ENCODE measurements around the gene RALB.

The RALB gene

DNA sequence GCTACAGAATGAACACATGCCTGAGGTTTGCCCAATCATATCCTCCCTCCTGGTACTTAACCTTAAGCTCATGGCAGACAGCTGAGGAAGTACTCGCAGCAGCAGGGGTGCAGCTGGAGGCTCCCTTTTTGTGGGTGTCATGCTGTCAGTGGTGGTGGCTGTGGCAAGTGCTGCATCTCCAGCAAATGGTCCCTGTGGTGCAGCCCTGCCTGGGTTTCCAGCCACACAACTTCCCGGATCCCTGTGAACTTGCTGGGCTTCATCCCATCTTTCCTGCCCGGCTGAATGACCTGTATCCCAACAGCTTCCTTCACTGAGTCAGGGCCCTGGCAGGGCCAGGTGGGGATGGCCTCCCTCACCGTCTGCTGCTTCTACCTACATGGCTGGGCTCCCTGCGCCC is 34.5 kb upstream of the RALB start:
- TF ChIP-seq TCF12 (IDR thresholded peaks at IDR 0.05; ENCODE audit: low read depth) (no peak), TAF1 (IDR thresholded peaks at IDR 0.05; ENCODE audit: low read depth) (no peak), EP300 (IDR thresholded peaks at IDR 0.05; ENCODE audit: borderline replicate concordance) (no peak), ZBTB7A (IDR thresholded peaks at IDR 0.05; ENCODE audit: low read depth) (no peak), NFIC (IDR thresholded peaks at IDR 0.05) (no peak), EGR1 (IDR thresholded peaks at IDR 0.05) (no peak)
- TF ChIP-seq, protein P1, sequence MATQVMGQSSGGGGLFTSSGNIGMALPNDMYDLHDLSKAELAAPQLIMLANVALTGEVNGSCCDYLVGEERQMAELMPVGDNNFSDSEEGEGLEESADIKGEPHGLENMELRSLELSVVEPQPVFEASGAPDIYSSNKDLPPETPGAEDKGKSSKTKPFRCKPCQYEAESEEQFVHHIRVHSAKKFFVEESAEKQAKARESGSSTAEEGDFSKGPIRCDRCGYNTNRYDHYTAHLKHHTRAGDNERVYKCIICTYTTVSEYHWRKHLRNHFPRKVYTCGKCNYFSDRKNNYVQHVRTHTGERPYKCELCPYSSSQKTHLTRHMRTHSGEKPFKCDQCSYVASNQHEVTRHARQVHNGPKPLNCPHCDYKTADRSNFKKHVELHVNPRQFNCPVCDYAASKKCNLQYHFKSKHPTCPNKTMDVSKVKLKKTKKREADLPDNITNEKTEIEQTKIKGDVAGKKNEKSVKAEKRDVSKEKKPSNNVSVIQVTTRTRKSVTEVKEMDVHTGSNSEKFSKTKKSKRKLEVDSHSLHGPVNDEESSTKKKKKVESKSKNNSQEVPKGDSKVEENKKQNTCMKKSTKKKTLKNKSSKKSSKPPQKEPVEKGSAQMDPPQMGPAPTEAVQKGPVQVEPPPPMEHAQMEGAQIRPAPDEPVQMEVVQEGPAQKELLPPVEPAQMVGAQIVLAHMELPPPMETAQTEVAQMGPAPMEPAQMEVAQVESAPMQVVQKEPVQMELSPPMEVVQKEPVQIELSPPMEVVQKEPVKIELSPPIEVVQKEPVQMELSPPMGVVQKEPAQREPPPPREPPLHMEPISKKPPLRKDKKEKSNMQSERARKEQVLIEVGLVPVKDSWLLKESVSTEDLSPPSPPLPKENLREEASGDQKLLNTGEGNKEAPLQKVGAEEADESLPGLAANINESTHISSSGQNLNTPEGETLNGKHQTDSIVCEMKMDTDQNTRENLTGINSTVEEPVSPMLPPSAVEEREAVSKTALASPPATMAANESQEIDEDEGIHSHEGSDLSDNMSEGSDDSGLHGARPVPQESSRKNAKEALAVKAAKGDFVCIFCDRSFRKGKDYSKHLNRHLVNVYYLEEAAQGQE (IDR thresholded peaks at IDR 0.05; ENCODE audit: low read depth) = no peak

DNA sequence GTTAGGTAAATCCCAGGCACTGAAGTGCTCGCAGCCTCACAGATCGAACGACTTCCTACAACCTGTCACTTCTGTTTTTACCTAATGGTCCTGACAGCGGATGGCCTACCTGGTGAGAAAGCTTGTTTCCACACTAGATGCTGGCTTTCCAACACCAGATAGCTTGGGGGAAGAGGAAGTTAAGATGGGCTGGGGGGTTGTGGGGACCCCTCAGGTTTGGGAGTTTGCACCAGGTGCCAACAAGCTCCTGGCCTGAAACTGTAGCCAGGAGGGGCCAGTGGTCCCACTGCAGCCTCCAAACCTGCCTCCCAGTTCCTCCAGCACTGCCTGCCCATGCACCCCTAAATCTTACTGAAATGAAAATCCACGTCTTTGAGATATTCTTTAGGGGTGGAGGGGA is 33.4 kb upstream of the RALB start:
- no peak for TF ChIP-seq NFIC (IDR thresholded peaks at IDR 0.05)
- TF ChIP-seq, protein P1 (IDR thresholded peaks at IDR 0.05; ENCODE audit: low read depth) = no peak
- no peak for TF ChIP-seq CEBPB (IDR thresholded peaks at IDR 0.05)
- TF ChIP-seq EP300 (IDR thresholded peaks at IDR 0.05; ENCODE audit: borderline replicate concordance) = no peak
- TF ChIP-seq, protein P2, sequence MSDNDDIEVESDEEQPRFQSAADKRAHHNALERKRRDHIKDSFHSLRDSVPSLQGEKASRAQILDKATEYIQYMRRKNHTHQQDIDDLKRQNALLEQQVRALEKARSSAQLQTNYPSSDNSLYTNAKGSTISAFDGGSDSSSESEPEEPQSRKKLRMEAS (IDR thresholded peaks at IDR 0.05) = no peak
- no peak for TF ChIP-seq ZBTB7A (IDR thresholded peaks at IDR 0.05; ENCODE audit: low read depth)
- TF ChIP-seq TAF1 (IDR thresholded peaks at IDR 0.05; ENCODE audit: low read depth) = no peak
- TF ChIP-seq TCF12 (IDR thresholded peaks at IDR 0.05; ENCODE audit: low read depth) = no peak
- TF ChIP-seq CREB1 (IDR thresholded peaks at IDR 0.05; ENCODE audit: low read depth) = no peak
- TF ChIP-seq, protein P3, sequence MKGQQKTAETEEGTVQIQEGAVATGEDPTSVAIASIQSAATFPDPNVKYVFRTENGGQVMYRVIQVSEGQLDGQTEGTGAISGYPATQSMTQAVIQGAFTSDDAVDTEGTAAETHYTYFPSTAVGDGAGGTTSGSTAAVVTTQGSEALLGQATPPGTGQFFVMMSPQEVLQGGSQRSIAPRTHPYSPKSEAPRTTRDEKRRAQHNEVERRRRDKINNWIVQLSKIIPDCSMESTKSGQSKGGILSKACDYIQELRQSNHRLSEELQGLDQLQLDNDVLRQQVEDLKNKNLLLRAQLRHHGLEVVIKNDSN (IDR thresholded peaks at IDR 0.05) = no peak
- no peak for TF ChIP-seq RAD21 (IDR thresholded peaks at IDR 0.05; ENCODE audit: low read depth)
- no peak for TF ChIP-seq TEAD4 (IDR thresholded peaks at IDR 0.05)

DNA sequence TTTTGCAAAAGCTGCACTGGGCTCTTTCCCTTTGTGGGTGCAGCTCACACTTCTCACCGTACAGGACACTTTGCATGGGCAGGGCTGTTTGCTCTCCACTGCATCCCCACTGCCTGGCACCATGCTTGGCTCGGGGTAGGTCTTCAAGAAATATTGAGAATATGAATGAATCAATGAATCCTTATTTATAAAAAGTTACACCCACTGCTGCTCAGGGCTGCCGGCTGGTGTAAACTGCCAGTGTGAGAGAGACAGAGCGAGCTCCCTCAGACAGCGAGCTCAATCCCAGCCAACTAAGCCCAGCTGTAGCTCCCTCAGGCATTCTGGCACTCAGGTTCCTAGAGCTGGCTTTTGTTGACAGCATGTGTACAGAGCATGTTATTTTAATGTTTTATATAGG is 32.9 kb upstream of the RALB start:
- no peak for TF ChIP-seq TEAD4 (IDR thresholded peaks at IDR 0.05)
- TF ChIP-seq EGR1 (IDR thresholded peaks at IDR 0.05) = no peak
- TF ChIP-seq TAF1 (IDR thresholded peaks at IDR 0.05; ENCODE audit: low read depth) = no peak
- TF ChIP-seq, protein P2 (IDR thresholded peaks at IDR 0.05) = no peak
- no peak for TF ChIP-seq NFIC (IDR thresholded peaks at IDR 0.05)
- TF ChIP-seq TCF12 (IDR thresholded peaks at IDR 0.05; ENCODE audit: low read depth) = no peak
- no peak for TF ChIP-seq FOXM1 (IDR thresholded peaks at IDR 0.05; ENCODE audit: borderline replicate concordance, low read depth)
- no peak for TF ChIP-seq YY1 (IDR thresholded peaks at IDR 0.05; ENCODE audit: low read depth)
- TF ChIP-seq, protein P3 (IDR thresholded peaks at IDR 0.05) = no peak
- TF ChIP-seq ZBTB7A (IDR thresholded peaks at IDR 0.05; ENCODE audit: low read depth) = no peak
- no peak for TF ChIP-seq RAD21 (IDR thresholded peaks at IDR 0.05; ENCODE audit: low read depth)
- no peak for TF ChIP-seq CEBPB (IDR thresholded peaks at IDR 0.05)

DNA sequence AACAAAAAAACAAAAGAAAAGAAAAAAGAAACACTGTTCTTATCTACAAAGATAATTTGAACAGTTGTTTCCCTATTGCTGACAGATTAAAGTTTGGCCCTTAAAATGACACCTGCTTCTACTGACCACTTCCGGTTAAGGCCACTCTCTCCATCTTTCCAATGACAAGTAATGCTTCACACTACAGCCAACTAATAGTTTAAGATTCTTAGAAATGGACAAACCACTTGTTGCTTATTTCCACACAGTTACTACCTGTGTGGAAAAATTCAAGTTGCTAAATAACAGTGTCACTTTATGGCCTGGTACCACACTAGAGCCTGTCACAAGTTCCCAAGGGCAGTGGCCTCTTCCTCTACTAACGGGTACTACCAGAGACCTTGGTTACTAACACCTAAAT is 31.9 kb upstream of the RALB start:
- TF ChIP-seq, protein P1 (IDR thresholded peaks at IDR 0.05; ENCODE audit: low read depth) = no peak
- TF ChIP-seq FOXM1 (IDR thresholded peaks at IDR 0.05; ENCODE audit: borderline replicate concordance, low read depth) = no peak
- TF ChIP-seq EGR1 (IDR thresholded peaks at IDR 0.05) = no peak

DNA sequence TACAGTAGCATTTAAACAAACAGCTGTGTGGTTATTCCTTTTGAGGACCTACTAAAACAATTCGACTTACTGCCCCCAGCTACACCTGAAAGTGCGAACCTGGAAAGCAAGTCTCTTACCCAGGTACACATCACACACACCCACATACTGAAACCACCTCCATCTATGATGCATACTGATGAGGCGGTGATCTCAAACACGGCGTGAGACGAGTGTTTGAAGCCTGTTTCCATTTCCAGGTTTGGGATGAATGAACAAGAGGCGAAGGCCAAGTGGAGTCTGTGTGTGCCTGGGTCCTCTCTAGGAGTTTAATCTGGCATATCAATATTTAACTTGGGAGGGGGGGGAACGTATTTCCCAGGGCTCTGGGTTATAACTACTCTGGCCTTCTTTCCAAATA is 31.0 kb upstream of the RALB start:
- TF ChIP-seq CEBPB (IDR thresholded peaks at IDR 0.05) = no peak
- no peak for TF ChIP-seq TAF1 (IDR thresholded peaks at IDR 0.05; ENCODE audit: low read depth)
- TF ChIP-seq EP300 (IDR thresholded peaks at IDR 0.05; ENCODE audit: borderline replicate concordance) = no peak
- TF ChIP-seq NFIC (IDR thresholded peaks at IDR 0.05) = no peak
- TF ChIP-seq RAD21 (IDR thresholded peaks at IDR 0.05; ENCODE audit: low read depth) = no peak
- TF ChIP-seq, protein P1 (IDR thresholded peaks at IDR 0.05; ENCODE audit: low read depth) = no peak
- TF ChIP-seq TEAD4 (IDR thresholded peaks at IDR 0.05) = no peak
- TF ChIP-seq FOXM1 (IDR thresholded peaks at IDR 0.05; ENCODE audit: borderline replicate concordance, low read depth) = no peak
- TF ChIP-seq YY1 (IDR thresholded peaks at IDR 0.05; ENCODE audit: low read depth) = no peak
- no peak for TF ChIP-seq EGR1 (IDR thresholded peaks at IDR 0.05)
- TF ChIP-seq CREB1 (IDR thresholded peaks at IDR 0.05; ENCODE audit: low read depth) = no peak
- TF ChIP-seq ZBTB7A (IDR thresholded peaks at IDR 0.05; ENCODE audit: low read depth) = no peak
- no peak for TF ChIP-seq TCF12 (IDR thresholded peaks at IDR 0.05; ENCODE audit: low read depth)
- TF ChIP-seq, protein P2 (IDR thresholded peaks at IDR 0.05) = no peak
- TF ChIP-seq, protein P3 (IDR thresholded peaks at IDR 0.05) = no peak
